K562 (cell line): ENCODE results near the gene UNC13A. TPM values are rescaled to one million over a fixed set of nuclear protein-coding genes. Genes with fewer than 3 reads are reported as not detected.

Experiments
- ATAC-seq: fragments of 200-7000 bp; cut with Tn5 transposase; 3 replicates; pipeline ENCODE4 v1.9.1; 2020; ENCODE audit warnings: moderate library complexity
- BruUV-seq: library from RNA; stranded (reverse); fragments of 400-500 nt; replicated peaks from 2 replicates; lab custom pipeline; 2021; lab: Mats Ljungman, UMichigan
- CTCF ChIA-PET: fragments of 300-600 bp; formaldehyde crosslinking; extraction: SDS; loops from one replicate; lab custom pipeline; 2021; ENCODE audit warnings: low intra/inter-chr PET ratio; lab: Yijun Ruan, JAX
- POLR2A ChIA-PET: fragments of 300-600, 350-650 bp; sonication (Branson Sonifier 250); formaldehyde crosslinking; extraction: SDS; loops from one replicate; lab custom pipeline; 2021; ENCODE audit warnings: antibody characterized with exemption, inconsistent platforms; lab: Yijun Ruan, JAX
- DNase-seq, 4 experiments: peaks; one replicate each; pipeline versions ENCODE4 v3.0.0 to v3.0.0-alpha.2; 2011 to 2018; ENCODE audit warnings: low spot score in 3 of 4, mixed read lengths in 3 of 4; ENCODE audit errors: extremely low read depth in 1 of 4
- FAIRE-seq: peaks from 2 replicates; lab custom pipeline; 2011; peaks lifted over from hg19 to GRCh38; lab: Jason Lieb, UNC
- H2AFZ ChIP-seq: 2 replicates; pipeline ENCODE4 v1.6.0; 2011; ENCODE audit warnings: low read depth, low read length, control low read depth, inconsistent platforms
- H3K27ac ChIP-seq: fragments of 200-600 bp; 3 replicates; pipeline ENCODE4 v1.8.0; 2011; ENCODE audit warnings: low read depth, mild to moderate bottlenecking, control low read depth, inconsistent platforms, low read length, moderate library complexity, mixed read lengths; ENCODE audit errors: extremely low read depth
- H3K27me3 ChIP-seq, 2 experiments: fragments of 300-600 bp in 1 of 2; 2 replicates in 1 of 2; 3 replicates in 1 of 2; pipeline versions ENCODE4 v1.6.0 to v1.8.0; 2011; ENCODE audit warnings: inconsistent platforms in 2 of 2, low read length in 2 of 2, mild to moderate bottlenecking in 1 of 2, mixed read lengths in 1 of 2, moderate library complexity in 1 of 2; ENCODE audit not compliant: control insufficient read depth in 2 of 2, insufficient read depth in 2 of 2
- H3K36me3 ChIP-seq: fragments of 300-600 bp; 3 replicates; pipeline ENCODE4 v1.8.0; 2011; ENCODE audit warnings: mild to moderate bottlenecking, low read length, inconsistent platforms; ENCODE audit not compliant: control insufficient read depth, insufficient read depth
- H3K4me1 ChIP-seq, 2 experiments: fragments of 200-600 bp in 1 of 2; replicated peaks in 1 of 2; 2 replicates in 1 of 2; 3 replicates in 1 of 2; pipeline versions ENCODE4 v1.5.1 to v1.8.0; 2011; ENCODE audit warnings: inconsistent platforms in 2 of 2, low read length in 2 of 2, mild to moderate bottlenecking in 1 of 2, mixed read lengths in 1 of 2, moderate library complexity in 1 of 2; ENCODE audit not compliant: control insufficient read depth in 2 of 2, insufficient read depth in 2 of 2
- H3K4me2 ChIP-seq: 2 replicates; pipeline ENCODE4 v1.6.1; 2011; ENCODE audit warnings: low read length, control low read depth, inconsistent platforms, mixed read lengths; ENCODE audit not compliant: insufficient read depth
- H3K4me3 ChIP-seq: fragments of 200-600 bp; sonication (generic), shearing (Covaris generic); 2 replicates; pipeline ENCODE4 v1.5.1; 2016; ENCODE audit warnings: control low read depth, inconsistent platforms
- H3K79me2 ChIP-seq: fragments of 200-600 bp; 3 replicates; pipeline ENCODE4 v1.8.0; 2011; ENCODE audit warnings: low read length, inconsistent platforms; ENCODE audit not compliant: control insufficient read depth, insufficient read depth
- H3K9ac ChIP-seq, 2 experiments: 2 replicates each; pipeline versions ENCODE4 v1.6.0 to v1.6.1; 2011; ENCODE audit warnings: low read depth in 2 of 2, low read length in 2 of 2, control low read depth in 1 of 2, inconsistent platforms in 1 of 2, mild to moderate bottlenecking in 1 of 2, mixed read lengths in 1 of 2; ENCODE audit not compliant: insufficient read depth in 1 of 2
- H3K9me1 ChIP-seq: one replicate; pipeline ENCODE4 v1.6.0; 2011; ENCODE audit warnings: inconsistent platforms, mild to moderate bottlenecking, low read length, moderate library complexity; ENCODE audit not compliant: control insufficient read depth, insufficient read depth
- H3K9me3 ChIP-seq: replicated peaks from 2 replicates; pipeline ENCODE4 v1.5.1; 2011; ENCODE audit warnings: low read depth, low read length, inconsistent platforms; ENCODE audit not compliant: control insufficient read depth, insufficient read depth
- H4K20me1 ChIP-seq: replicated peaks from 2 replicates; pipeline ENCODE4 v1.6.1; 2011; ENCODE audit warnings: low read length, inconsistent platforms, mixed read lengths; ENCODE audit not compliant: control insufficient read depth, insufficient read depth
- ATF4 ChIP-seq: fragments of 450-650 bp; formaldehyde crosslinking; IDR thresholded peaks from 2 replicates; pipeline ENCODE4 v1.4.0; 2022; ENCODE audit warnings: mild to moderate bottlenecking, moderate library complexity
- BHLHE40 ChIP-seq: IDR thresholded peaks from 2 replicates; pipeline ENCODE4 v1.6.1; 2011; ENCODE audit warnings: low read length, improper control_type of control experiment
- CBX1 ChIP-seq: sonication (generic); IDR thresholded peaks from 2 replicates; pipeline ENCODE4 v1.6.1; 2016; ENCODE audit warnings: antibody characterized with exemption, low read depth, mild to moderate bottlenecking
- EP300 ChIP-seq: IDR thresholded peaks from 2 replicates; pipeline ENCODE4 v1.6.1; 2012; ENCODE audit warnings: low read length, improper control_type of control experiment
- GATAD2B ChIP-seq: fragments of 450-650 bp; IDR thresholded peaks from 2 replicates; pipeline ENCODE4 v1.6.1; 2017; ENCODE audit warnings: mild to moderate bottlenecking, borderline replicate concordance
- NFYB ChIP-seq: IDR thresholded peaks from 2 replicates; pipeline ENCODE4 v1.6.1; 2011; ENCODE audit warnings: mild to moderate bottlenecking, moderate library complexity; ENCODE audit not compliant: insufficient read length; ENCODE audit errors: extremely low read depth
- RFX5 ChIP-seq: IDR thresholded peaks from 2 replicates; pipeline ENCODE4 v1.6.1; 2011; ENCODE audit warnings: low read depth, mild to moderate bottlenecking, improper control_type of control experiment, low read length
- SIX5 ChIP-seq, 2 experiments: IDR thresholded peaks; 2 replicates each; pipeline ENCODE4 v1.6.1; 2011; ENCODE audit warnings: low read length in 2 of 2, borderline replicate concordance in 1 of 2, low read depth in 1 of 2, mild to moderate bottlenecking in 1 of 2, moderate library complexity in 1 of 2; ENCODE audit not compliant: insufficient read depth in 1 of 2
- SNIP1 ChIP-seq: fragments of 450-650 bp; IDR thresholded peaks from 2 replicates; pipeline ENCODE4 v1.7.1; 2017; ENCODE audit warnings: low read depth, mild to moderate bottlenecking
- ZKSCAN1 ChIP-seq: fragments of 150-350 bp; IDR thresholded peaks from 2 replicates; pipeline ENCODE4 v1.6.1; 2016; ENCODE audit warnings: low read depth, low read length
- ZNF277 ChIP-seq: fragments of 250-450 bp; sonication (Bioruptor Pico); IDR thresholded peaks from 2 replicates; pipeline ENCODE4 v1.8.0; 2022; ENCODE audit warnings: inconsistent platforms, mild to moderate bottlenecking, moderate library complexity, borderline replicate concordance
- ZNF324 ChIP-seq: fragments of 250-450 bp; sonication (Bioruptor Pico); IDR thresholded peaks from 2 replicates; pipeline ENCODE4 v1.4.0; 2020; ENCODE audit warnings: mild to moderate bottlenecking
- WGBS: fragments of 100-300 bp; shearing (Covaris generic); methylation state at CpG from one replicate; pipeline ENCODE4 v1.1.6; 2016; ENCODE audit warnings: low coverage, mixed read lengths; ENCODE audit not compliant: insufficient coverage; ENCODE audit errors: missing lambda C conversion rate; 5-methylcytosine and 5-hydroxymethylcytosine counted together
- in situ Hi-C: fragments of 300-500 bp; cut with MboI; formaldehyde crosslinking; loops from 4 replicates; pipeline ENCODE4 v1.15.0; 2018; ENCODE audit warnings: inconsistent platforms, mixed read lengths
- intact Hi-C: fragments of 100-400 bp; cut with micrococcal nuclease; formaldehyde crosslinking; loops from 2 replicates; pipeline ENCODE4 v1.14.2; 2022
- polyA plus RNA-seq, 8 experiments: library from polyadenylated mRNA; depleted of rRNA in 4 of 8; stranded (reverse) in 5 of 8; unstranded in 3 of 8; fragments of >200 nt; fragmentation: Nextera tagmentation in 2 of 8; fragmentation: Illumina TruSeq in 1 of 8; extraction: Ambion mirVana in 2 of 8; extraction: Trizol in 1 of 8; gene quantifications; 2 replicates each; pipeline versions ENCODE4 v1.2.1 to v1.2.3, GENCODE V29; 2011 to 2014; ENCODE audit warnings: inconsistent platforms in 1 of 8, missing spikeins in 1 of 8
- total RNA-seq, 7 experiments: library from RNA; depleted of rRNA in 6 of 7; stranded (reverse); fragments of >200 nt in 6 of 7; fragmentation: Illumina TruSeq in 2 of 7; extraction: Trizol in 2 of 7; gene quantifications; 2 replicates each; pipeline versions ENCODE4 v1.2.1 to v1.2.3, GENCODE V29; 2011 to 2021; ENCODE audit warnings: low replicate concordance in 1 of 7
- TF ChIP-seq, protein P1 (sequence below), 2 experiments: IDR thresholded peaks; 2 replicates each; pipeline ENCODE4 v1.6.1; 2011; ENCODE audit warnings: borderline replicate concordance in 1 of 2, control low read depth in 1 of 2, low read depth in 1 of 2, low read length in 1 of 2, mild to moderate bottlenecking in 1 of 2, mixed read lengths in 1 of 2, moderate library complexity in 1 of 2; ENCODE audit not compliant: insufficient read depth in 1 of 2, insufficient read length in 1 of 2, poor library complexity in 1 of 2, severe bottlenecking in 1 of 2; ENCODE audit errors: extremely low read depth in 1 of 2
- TF ChIP-seq, protein P2 (sequence below), 2 experiments: fragments of 450-650 bp; IDR thresholded peaks; 2 replicates each; pipeline ENCODE4 v1.6.1; 2016

Gene UNC13A
- total and polyA plus RNA-seq, 9 of the 15 experiments (the other 6 are each of a cell fraction or from before 2014, with no cell fraction given), result 0.03 to 1.0 (median 0.25) TPM

DNA sequence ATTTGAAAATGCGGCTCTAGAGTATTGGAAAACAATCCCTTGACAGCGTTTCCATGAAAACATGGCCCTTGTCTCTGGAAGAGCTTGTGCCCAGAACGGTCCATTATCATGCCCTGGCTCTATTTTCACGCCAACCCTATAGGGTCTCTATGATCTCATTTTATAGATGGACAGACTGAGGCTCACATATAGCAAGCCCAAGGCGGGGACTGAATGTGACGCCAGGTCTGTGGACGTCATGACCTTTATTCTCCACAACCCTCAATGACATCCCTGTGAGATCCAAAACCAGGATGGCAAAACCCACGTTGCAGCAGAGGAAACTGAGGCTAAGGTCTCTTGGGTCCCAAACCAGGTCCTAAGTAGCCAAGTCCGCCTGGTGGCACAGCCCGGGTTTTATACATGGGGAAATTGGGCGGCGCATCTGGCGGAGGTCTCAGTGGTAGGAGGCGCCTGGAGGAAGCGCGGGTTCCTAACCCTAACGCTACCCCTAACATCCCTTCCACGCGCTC, 133.1 kb downstream of the UNC13A start:
- peak overlapping the region; percentile 94 for H2AFZ ChIP-seq
- POLR2A ChIA-PET, result interaction anchor here (0.6 kb wide), 1 partner anchor 736 kb away, joined by 3 read pairs; no protein-coding TSS in a partner anchor
- H3K4me3 ChIP-seq, result peak overlapping the region; percentile 74
- H3K9me3 ChIP-seq, result no peaks in the 10 kb centered on the region
- no peaks in the 10 kb centered on the region for H3K27me3 ChIP-seq
- CTCF ChIA-PET, result interaction anchor here (0.7 kb wide), 1 partner anchor 15 kb away, joined by 3 read pairs; no protein-coding TSS in a partner anchor
- H4K20me1 ChIP-seq, result no peaks in the 10 kb centered on the region
- peak overlapping the region; percentile 88 for H3K4me2 ChIP-seq
- peak overlapping the region; percentile 85 to 86 for H3K9ac ChIP-seq
- H3K79me2 ChIP-seq, result peaks cover 33% of the 10 kb centered on the region
- peaks cover 26% of the 10 kb centered on the region for H3K36me3 ChIP-seq
- peaks cover 10 to 38% of the 10 kb centered on the region in 2 experiments; a peak in 4 of 5 replicates for H3K4me1 ChIP-seq
- BruUV-seq, result no TSS peak
- no peaks in the 10 kb centered on the region for H3K9me1 ChIP-seq
- peak overlapping the region; percentile 92 for H3K27ac ChIP-seq
- ATAC-seq (peak; percentile 20; the same call in 2 of the 3 replicates), FAIRE-seq (no peak), DNase-seq (no peak)
- intact Hi-C loops (no loop called here), in situ Hi-C loops (no loop called here)
- WGBS, result 9% methylated on average over 19 of the region's 19 CpGs
- TF ChIP-seq GATAD2B (no peak), ATF4 (CRISPR knock-in tag) (no peak), ZKSCAN1 (peak; percentile 41), ZNF324 (CRISPR knock-in tag) (no peak), ZNF277 (CRISPR knock-in tag) (no peak), NFYB (no peak), RFX5 (no peak), EP300 (no peak), SIX5 (IDR thresholded peaks at IDR 0.05; ENCODE audit: borderline replicate concordance in 1 of 2, insufficient read depth in 1 of 2, low read depth in 1 of 2, low read length in 2 of 2) (no peak), CBX1 (peak; percentile 75), BHLHE40 (no peak), SNIP1 (no peak)
- TF ChIP-seq, protein P1, sequence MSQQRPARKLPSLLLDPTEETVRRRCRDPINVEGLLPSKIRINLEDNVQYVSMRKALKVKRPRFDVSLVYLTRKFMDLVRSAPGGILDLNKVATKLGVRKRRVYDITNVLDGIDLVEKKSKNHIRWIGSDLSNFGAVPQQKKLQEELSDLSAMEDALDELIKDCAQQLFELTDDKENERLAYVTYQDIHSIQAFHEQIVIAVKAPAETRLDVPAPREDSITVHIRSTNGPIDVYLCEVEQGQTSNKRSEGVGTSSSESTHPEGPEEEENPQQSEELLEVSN (IDR thresholded peaks at IDR 0.05; ENCODE audit: borderline replicate concordance in 1 of 2, extremely low read depth in 1 of 2, insufficient read depth in 1 of 2, insufficient read length in 1 of 2, low read depth in 1 of 2, low read length in 1 of 2, poor library complexity in 1 of 2, severe bottlenecking in 1 of 2), result peak in 1 of 2 experiments; percentile 43
- TF ChIP-seq, protein P2, sequence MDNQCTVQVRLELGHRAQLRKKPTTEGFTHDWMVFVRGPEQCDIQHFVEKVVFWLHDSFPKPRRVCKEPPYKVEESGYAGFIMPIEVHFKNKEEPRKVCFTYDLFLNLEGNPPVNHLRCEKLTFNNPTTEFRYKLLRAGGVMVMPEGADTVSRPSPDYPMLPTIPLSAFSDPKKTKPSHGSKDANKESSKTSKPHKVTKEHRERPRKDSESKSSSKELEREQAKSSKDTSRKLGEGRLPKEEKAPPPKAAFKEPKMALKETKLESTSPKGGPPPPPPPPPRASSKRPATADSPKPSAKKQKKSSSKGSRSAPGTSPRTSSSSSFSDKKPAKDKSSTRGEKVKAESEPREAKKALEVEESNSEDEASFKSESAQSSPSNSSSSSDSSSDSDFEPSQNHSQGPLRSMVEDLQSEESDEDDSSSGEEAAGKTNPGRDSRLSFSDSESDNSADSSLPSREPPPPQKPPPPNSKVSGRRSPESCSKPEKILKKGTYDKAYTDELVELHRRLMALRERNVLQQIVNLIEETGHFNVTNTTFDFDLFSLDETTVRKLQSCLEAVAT (IDR thresholded peaks at IDR 0.05), result no peak
